Stimulated activated CD4-positive, alpha-beta T cell treated with anti-CD3 and anti-CD28 coated beads, Interleukin-15, amount 100 ng/mL, for 48 hours (primary cell): ENCODE results near the gene C1orf167.

ENCODE experiments used
- DNase-seq, 2 donors: peaks; one replicate each; pipeline ENCODE4 v3.0.0-alpha.2; 2020; ENCODE audit warnings: low read depth in 2 of 2

Gene C1orf167

GRCh38 chr1:11764519-11764918 lies 2.5 kb downstream of the C1orf167 start:
- no peak for DNase-seq

GRCh38 chr1:11765661-11766428 lies 3.9 kb downstream of the C1orf167 start:
- no peak for DNase-seq

DNA sequence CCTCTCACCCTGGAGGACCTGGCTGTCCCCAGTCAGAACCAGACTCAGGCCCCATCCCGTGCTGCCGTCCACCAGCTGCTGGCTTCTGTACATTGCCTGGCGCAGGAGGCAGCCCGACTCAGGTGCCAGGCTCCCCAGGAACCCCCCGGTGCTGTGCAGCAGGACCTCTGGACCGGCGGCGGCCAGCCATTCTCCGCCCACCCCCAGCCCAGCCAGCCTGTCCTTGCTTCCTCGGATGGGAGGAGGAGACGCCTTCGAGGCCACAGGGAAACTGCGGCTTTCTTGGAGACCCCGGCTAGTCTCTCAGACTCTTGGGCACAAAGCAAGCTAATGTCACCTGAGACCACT lies 4.4 kb downstream of the C1orf167 start:
- no peak for DNase-seq

DNA sequence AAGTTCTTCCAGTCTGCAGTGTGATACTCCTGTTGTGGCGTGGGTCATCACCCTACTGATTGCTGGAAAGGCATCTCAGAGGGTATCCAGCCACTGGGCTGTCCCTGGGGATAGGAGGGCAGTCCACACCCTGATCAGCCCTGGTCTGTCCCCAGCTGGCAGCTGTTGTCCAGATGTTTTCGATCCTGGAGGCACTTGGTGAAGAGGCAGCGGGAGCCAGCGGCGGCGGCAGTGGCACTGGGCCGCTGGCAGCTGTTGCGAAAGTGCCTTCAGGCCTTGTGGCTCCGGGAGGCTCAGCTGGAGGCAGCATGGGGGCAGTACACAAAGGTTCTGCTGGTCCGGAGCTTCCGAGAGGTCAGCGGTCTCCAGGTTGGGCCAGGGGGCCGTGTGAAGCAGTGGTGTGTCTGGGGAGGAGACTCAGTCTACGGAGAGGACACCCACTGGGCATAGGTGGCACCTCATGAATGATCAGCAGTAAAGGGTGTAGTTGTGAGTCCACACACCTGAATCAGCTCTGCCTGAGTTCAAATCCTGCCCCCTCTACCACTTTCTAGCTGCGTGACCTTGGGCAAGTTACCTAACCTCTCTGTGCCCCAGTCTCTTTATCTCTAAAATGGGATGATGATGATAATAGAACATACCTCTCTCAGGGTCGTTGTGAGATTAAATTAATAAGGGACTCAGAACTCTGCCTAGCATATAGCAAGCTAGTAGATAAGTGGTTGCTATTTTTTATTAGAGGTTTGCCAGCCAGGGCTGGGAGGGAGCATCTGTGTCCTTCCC lies 6.1 kb downstream of the C1orf167 start:
- DNase-seq, result no peak

DNA sequence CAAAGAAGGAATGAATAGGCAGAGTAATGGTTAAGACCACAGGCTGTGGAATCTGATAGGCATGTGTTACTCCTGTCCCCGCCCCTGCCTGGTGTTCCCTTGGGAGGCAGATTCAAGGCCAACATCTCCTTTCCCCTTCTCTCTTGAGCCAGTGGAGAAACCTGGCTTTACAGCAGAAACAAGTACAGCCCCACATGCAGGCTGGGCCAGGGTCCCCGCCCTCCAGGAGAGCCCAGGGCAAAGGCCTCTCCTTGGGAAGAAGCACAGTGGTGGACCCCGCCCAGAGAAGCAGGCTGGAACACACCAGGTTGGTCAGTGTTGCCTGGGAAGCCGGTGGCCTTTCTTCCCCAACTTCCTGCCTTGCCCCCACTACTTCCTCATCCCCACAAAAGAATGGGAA lies 6.8 kb downstream of the C1orf167 start:
- DNase-seq, result no peak

DNA sequence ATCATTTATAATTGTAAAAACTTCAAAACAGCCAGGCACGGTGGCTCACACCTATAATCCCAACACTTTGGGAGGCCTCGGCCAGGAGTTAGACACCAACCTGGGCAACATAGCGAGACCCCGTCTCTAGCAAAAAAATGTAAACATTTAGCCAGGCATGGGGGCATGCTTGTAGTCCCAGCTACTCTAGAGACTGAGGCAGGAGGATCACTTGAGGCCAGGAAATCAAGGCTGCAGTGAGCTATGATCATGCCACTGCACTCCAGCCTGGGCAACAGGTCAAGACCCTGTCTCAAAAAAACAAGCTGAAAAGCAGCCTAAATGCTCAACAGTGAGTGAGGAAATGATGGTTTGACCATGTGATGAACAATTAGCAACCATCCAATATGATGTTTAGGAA lies 7.3 kb downstream of the C1orf167 start:
- DNase-seq, result no peak

GRCh38 chr1:11770011-11770410 lies 8.0 kb downstream of the C1orf167 start:
- no peak for DNase-seq

GRCh38 chr1:11771481-11772043 lies 9.6 kb downstream of the C1orf167 start:
- no peak for DNase-seq

- no peak for DNase-seq
Observed at GRCh38 chr1:11772458-11772857, 10.5 kb downstream of the C1orf167 start.

DNA sequence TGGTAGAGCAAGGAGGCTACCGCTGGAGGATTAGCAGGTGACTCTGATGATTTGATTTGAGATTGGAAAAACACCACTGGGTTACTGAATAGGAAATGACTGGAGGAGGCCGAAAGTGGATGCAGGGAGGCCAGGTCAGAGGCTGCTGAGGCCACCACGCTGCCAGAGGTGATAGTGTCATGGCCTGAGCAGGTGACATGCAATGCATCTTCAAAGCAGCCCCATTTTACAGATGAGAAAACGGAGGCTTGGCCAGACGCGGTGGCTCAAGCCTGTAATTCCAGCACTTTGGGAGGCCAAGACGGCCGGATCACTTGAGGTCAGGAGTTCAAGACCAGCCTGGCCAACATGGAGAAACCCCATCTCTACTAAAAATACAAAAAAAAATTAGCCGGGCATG lies 12.8 kb downstream of the C1orf167 start:
- DNase-seq, result no peak

GRCh38 chr1:11777658-11778322 lies 15.8 kb downstream of the C1orf167 start:
- DNase-seq, result no peak

GRCh38 chr1:11778336-11778735 lies 16.3 kb downstream of the C1orf167 start:
- DNase-seq, result no peak

- no peak for DNase-seq
Observed at GRCh38 chr1:11778844-11779623, 17.0 kb downstream of the C1orf167 start.

DNA sequence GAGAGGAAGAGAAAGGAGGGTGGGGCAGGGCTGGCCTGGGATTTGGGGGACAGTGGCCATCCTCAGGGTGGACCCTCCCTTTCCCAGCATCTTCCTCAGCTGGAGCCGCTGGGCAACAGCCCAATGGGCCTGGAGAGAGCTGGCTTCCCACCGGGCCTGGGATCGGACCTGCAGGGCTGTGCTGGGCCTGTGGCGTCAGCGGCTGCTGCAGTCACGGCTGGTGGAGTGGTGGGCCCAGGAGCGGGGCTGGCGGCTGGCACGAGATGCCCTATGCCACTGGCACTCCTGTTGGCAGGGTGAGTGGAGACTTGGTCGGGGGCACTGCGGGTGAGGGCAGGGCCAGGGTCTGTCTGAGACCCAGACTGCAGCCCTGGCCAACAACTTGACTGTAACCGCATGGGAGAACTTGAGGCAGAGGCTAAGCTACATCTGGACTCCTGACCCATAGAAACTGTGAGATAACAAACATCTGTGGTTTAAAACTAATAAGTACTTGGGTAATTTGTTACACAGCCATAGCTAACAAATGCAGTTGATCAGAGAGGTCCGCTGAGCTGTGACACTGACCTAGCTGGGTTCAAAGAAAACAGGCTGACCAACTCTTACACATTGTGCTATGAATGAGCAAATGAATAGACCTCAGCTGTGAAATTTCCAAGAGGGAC lies 17.9 kb downstream of the C1orf167 start:
- DNase-seq, result no peak

DNA sequence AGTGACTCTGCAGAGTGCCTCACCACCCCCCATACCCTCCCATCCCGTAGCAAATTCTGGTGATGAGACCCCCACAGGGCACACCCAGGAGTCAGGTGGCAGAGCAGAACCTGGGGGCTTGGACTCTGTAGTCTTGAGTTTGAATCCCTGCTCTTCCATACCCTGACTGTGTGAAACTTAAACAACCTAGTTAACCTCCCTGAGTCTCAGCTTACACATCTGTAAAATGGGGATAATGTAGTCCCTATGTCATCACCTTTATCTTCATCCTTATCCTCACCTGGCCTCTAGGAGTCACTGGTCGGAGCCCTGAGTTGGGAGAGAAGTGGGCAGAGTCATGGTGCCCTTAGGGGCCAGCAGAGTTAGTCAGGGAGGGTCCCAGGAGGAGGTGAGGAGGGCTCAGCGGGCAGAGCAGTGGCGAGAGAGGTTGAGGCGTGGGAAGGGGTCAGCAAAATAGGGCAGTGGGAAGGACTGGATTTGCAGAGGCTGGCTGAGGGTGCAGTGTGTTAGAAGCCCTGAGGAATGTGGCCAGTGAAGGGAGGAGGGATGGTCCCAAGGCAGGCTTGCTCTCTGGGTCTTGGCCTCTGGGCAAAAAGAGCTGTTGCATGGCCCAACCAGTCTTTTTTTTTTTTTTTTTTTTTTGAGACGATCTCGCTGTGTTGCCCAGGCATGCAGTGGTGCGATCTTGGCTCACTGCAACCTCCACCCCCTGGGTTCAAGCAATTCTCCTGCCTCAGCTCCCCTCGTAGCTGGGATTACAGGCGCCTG lies 18.6 kb downstream of the C1orf167 start:
- no peak for DNase-seq

GRCh38 chr1:11781297-11781696 lies 19.3 kb downstream of the C1orf167 start:
- DNase-seq, result no peak

DNA sequence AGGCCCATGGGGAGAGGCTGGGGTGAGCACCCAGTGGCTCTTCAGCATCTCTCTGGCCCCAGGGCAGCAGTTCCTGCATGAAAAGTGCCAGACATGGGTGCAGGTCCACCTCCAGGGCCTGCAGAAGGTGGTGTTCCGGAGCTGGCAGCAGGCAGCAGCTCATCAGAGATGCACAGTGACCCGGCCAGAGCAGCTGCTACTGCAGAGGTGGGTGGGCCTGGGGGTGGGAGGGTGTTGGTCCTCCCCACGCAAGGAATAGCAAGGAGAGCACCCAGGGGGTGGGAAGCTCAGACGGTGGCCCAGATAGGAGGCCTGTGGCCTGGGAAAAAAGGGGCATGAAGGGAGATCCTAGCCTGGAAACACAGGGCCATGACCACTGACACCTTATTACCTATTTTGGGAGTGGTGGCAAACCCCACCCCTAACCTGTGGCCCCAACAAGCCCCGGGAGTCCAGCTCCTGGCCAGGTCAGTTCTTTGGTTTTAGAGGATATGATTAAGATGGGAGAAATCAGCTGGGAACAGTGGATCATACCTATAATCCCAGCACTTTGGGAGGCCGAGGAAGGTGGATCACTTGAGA lies 20.2 kb downstream of the C1orf167 start:
- no peak for DNase-seq

DNA sequence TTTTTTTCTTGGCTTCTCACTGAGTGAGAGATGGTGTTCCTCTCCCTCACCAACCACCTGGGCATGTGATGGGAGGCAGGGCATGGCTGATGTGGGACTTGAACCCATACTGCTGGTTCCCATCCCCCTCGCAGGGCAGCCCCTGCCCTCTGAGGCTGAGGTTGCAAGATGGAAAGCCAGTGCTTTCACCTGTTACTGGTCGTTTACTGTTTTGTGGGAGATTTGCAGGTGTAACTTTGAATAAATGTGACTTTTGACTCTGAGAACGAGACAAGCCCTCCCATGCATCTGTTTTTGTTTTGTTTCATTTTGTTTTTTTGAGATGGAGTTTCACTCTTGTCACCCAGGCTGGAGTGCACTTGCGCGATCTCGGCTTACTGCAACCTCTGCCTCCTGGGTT lies 21.6 kb downstream of the C1orf167 start:
- DNase-seq, result no peak

GRCh38 chr1:11784256-11784992 lies 22.4 kb downstream of the C1orf167 start:
- DNase-seq, result no peak
